MM.1S (cell line): ENCODE results near the gene ACO2.

Experiments
- EZH2 ChIP-seq: fragments of 300-600 bp; sonication (generic); optimal IDR thresholded peaks from 2 replicates; pipeline ENCODE3; 2017; ENCODE audit warnings: low read depth, mild to moderate bottlenecking, antibody characterized with exemption, low read length, mixed read lengths
- EZH2phosphoT487 ChIP-seq: fragments of 300-600 bp; sonication (generic); IDR thresholded peaks from 2 replicates; pipeline ENCODE4 v1.6.1; 2018; ENCODE audit warnings: antibody characterized with exemption, low read length
- TF ChIP-seq, protein P1 (sequence below): fragments of 300-600 bp; sonication (generic); IDR thresholded peaks from 2 replicates; pipeline ENCODE4 v1.5.1; 2016; ENCODE audit warnings: antibody characterized with exemption, low read length, mixed read lengths

DNA sequence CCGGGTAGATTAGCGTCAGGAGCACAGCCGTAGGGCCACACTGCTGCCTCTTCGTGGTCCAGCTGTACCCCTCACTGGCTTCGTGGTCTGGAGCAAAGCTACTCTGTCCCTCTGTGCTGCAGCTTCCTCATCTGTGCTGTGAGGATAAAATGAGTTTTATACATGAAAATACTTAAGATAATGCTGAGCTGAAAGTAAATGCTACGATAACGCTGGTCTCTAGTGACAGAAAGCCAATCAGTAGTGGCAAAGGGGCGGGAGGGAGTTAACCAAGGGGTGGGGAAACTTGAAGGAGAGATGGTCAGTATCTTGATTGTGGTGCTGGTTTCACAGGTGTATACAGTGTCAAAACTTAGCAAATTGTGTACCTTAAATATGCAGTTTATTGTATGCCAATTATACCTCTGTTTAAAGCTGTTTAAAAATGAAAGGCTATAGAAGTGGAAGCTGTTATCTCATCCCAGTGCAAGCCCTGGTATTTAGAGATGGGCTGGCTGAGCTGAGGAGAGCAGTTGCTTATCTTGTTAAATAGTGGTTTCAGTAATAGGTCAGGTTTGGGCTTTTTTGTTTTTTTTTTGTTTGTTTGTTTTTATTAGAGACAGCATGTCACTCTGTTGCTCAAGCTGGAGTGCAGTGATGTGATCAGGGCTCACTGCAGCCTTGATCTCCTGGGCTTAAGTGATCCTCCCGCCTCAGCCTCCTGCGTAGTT, 36.7 kb downstream of the ACO2 start:
- TF ChIP-seq EZH2phosphoT487 (no peak), EZH2 (no peak)
- TF ChIP-seq, protein P1, sequence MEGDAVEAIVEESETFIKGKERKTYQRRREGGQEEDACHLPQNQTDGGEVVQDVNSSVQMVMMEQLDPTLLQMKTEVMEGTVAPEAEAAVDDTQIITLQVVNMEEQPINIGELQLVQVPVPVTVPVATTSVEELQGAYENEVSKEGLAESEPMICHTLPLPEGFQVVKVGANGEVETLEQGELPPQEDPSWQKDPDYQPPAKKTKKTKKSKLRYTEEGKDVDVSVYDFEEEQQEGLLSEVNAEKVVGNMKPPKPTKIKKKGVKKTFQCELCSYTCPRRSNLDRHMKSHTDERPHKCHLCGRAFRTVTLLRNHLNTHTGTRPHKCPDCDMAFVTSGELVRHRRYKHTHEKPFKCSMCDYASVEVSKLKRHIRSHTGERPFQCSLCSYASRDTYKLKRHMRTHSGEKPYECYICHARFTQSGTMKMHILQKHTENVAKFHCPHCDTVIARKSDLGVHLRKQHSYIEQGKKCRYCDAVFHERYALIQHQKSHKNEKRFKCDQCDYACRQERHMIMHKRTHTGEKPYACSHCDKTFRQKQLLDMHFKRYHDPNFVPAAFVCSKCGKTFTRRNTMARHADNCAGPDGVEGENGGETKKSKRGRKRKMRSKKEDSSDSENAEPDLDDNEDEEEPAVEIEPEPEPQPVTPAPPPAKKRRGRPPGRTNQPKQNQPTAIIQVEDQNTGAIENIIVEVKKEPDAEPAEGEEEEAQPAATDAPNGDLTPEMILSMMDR: no peak
